Heart left ventricle (tissue), 16 donors: ENCODE data around the gene FGF14. TPM values are rescaled to one million over a fixed set of nuclear protein-coding genes. Genes with fewer than 3 reads are reported as not detected.

Experiments used
- ATAC-seq, 4 donors: fragments of 200-7000 bp; cut with Tn5 transposase; one replicate each; pipeline ENCODE4 v1.9.1; 2020 to 2022; ENCODE audit warnings: moderate library complexity in 4 of 4, mild to moderate bottlenecking in 3 of 4, moderate number of reproducible peaks in 1 of 4
- DNase-seq, 5 donors: peaks; one replicate each; pipeline ENCODE4 v3.0.0-alpha.2; 2020
- H3K27ac ChIP-seq, 12 donors: fragments of 200-600 bp; sonication (generic) in 4 of 12; one replicate each; pipeline versions ENCODE4 v1.5.0 to v1.8.0; 2016 to 2022; ENCODE audit warnings: mild to moderate bottlenecking in 2 of 12
- H3K27me3 ChIP-seq, 9 donors: fragments of 200-600 bp; sonication (generic) in 2 of 9; one replicate each; pipeline versions ENCODE4 v1.5.1 to v1.8.0; 2016 to 2022; ENCODE audit warnings: mild to moderate bottlenecking in 3 of 9
- H3K36me3 ChIP-seq, 9 donors: fragments of 200-600 bp; sonication (generic) in 2 of 9; one replicate each; pipeline versions ENCODE4 v1.5.0 to v1.8.0; 2018 to 2022; ENCODE audit warnings: mild to moderate bottlenecking in 2 of 9
- H3K4me1 ChIP-seq, 12 donors: fragments of 200-600 bp; sonication (generic) in 4 of 12; one replicate each; pipeline versions ENCODE4 v1.5.0 to v1.8.0; 2016 to 2022; ENCODE audit warnings: mild to moderate bottlenecking in 3 of 12
- H3K4me3 ChIP-seq, 12 donors: fragments of 200-600 bp; sonication (generic) in 4 of 12; one replicate each; pipeline versions ENCODE4 v1.5.0 to v1.8.0; 2017 to 2022; ENCODE audit warnings: mild to moderate bottlenecking in 9 of 12, moderate library complexity in 4 of 12
- H3K9me3 ChIP-seq, 12 donors: fragments of 200-600 bp; sonication (generic) in 4 of 12; one replicate each; pipeline versions ENCODE4 v1.5.0 to v1.8.0; 2016 to 2022; ENCODE audit warnings: mild to moderate bottlenecking in 1 of 12
- CTCF ChIP-seq, 12 donors: fragments of 200-600 bp; sonication (generic) in 4 of 12; IDR thresholded peaks; one replicate each; pipeline versions ENCODE4 v1.5.0 to v1.8.0; 2018 to 2022; ENCODE audit warnings: antibody characterized with exemption in 12 of 12, mild to moderate bottlenecking in 5 of 12
- POLR2A ChIP-seq, 2 donors: fragments of 450-650 bp; IDR thresholded peaks; one replicate each; pipeline ENCODE4 v1.6.1; 2017; ENCODE audit warnings: antibody characterized with exemption in 2 of 2, mild to moderate bottlenecking in 2 of 2, moderate library complexity in 2 of 2
- WGBS, 4 donors: extraction: QIAGEN DNeasy Blood & Tissue Kit in 2 of 4; methylation state at CpG; one replicate each; pipeline versions ENCODE4 v1.1.5 to v1.1.7; 2013 to 2018; 5-methylcytosine and 5-hydroxymethylcytosine counted together
- intact Hi-C, 10 donors: fragments of 100-400 bp; cut with DNase I; formaldehyde crosslinking; loops; one replicate each; pipeline versions ENCODE4 v1.11.1 to v1.14.2; 2022
- polyA plus RNA-seq, 2 donors: library from polyadenylated mRNA; stranded (reverse); fragments of 200-250 nt; gene quantifications; one replicate each; pipeline ENCODE4 v1.2.3, GENCODE V29; 2013
- total RNA-seq, 9 donors: library from RNA; depleted of rRNA in 2 of 9; stranded (reverse); fragments of >200 nt in 2 of 9; fragmentation: NEBNext Ultra II Directional in 3 of 9; extraction: Animal tissue kit (Norgen Biotek cat#: 25700) in 3 of 9; gene quantifications; one replicate each; pipeline versions ENCODE4 v1.1.0 to v1.2.4, GENCODE V29; 2016 to 2023
- donor health status: ischemic (EF 13 %, LVEDD 7.1; RV severe dilation, severe dysfunction).
- donor health status: healthy with polysubstance abuse.
- donor health status: DM: no; HTN: yes; CAD: no.
- donor health status: DM: no; HTN: no; CAD: no.
- donor health status: ischemic (EF 25% LVEDD 6.9; RV normal size, moderate dysfunction).
- donor health status: ischemic (EF 25% LVEDD 5.7; RV mildly dilated, moderate dysfunction).
- donor health status: healthy.
- donor health status: DM: yes; HTN: yes; CAD: no.
- donor health status: ischemic (EF 35%, LVEDD 5.7; RV mildly dilated, moderate dysfunction).
- donor health status: nonischemic (EF 11% LVEDD 7.7; RV severe dilation, severe dysfunction).
- donor health status: DM: yes; HTN: yes; CAD: no.
- donor health status: PGD.
- donor health status: ischemic (EF 29% LVEDD 5.4; RV normal size, mild dysfunction).
- donor health status: nonischemic (EF 23%, LVEDD 6.1; RV moderate dilation, normal function).

FGF14 gene
- total and polyA plus RNA-seq, 11 donors: 0.14 to 6.3 (median 3.9) TPM

GRCh38 chr13:102187313-102187712 lies 214.5 kb downstream of the FGF14 start:
- Histone ChIP-seq H3K27ac (no peak overlapping the region), H3K4me1 (peaks cover 0 to 8% (median 0%) of the 10 kb centered on the region in 12 donors), H3K36me3 (no peaks in the 10 kb centered on the region), H3K27me3 (no peaks in the 10 kb centered on the region), H3K4me3 (no peak overlapping the region), H3K9me3 (no peaks in the 10 kb centered on the region)
- DNase-seq (no peak), ATAC-seq (no peak)
- TF ChIP-seq POLR2A (IDR thresholded peaks at IDR 0.05) (no peak), CTCF (IDR thresholded peaks at IDR 0.05) (no peak)
- intact Hi-C loops: no loop called here
- 64 to 90% (median 75%) methylated on average over 4 of the region's 4 CpGs for WGBS, 4 donors

GRCh38 chr13:102185375-102185984 lies 216.4 kb downstream of the FGF14 start:
- no peak overlapping the region for H3K4me3 ChIP-seq
- H3K27me3 ChIP-seq: no peaks in the 10 kb centered on the region
- no peaks in the 10 kb centered on the region for H3K9me3 ChIP-seq
- ATAC-seq (no peak), DNase-seq (no peak)
- no peaks in the 10 kb centered on the region for H3K36me3 ChIP-seq
- 35 to 45% (median 41%) methylated on average over 5 of the region's 5 CpGs for WGBS, 4 donors
- intact Hi-C loops: no loop called here
- no peak for TF ChIP-seq CTCF (IDR thresholded peaks at IDR 0.05)
- no peak for TF ChIP-seq POLR2A (IDR thresholded peaks at IDR 0.05)
- H3K4me1 ChIP-seq: no peaks in the 10 kb centered on the region
- no peak overlapping the region for H3K27ac ChIP-seq

- Histone ChIP-seq H3K4me3 (no peak overlapping the region), H3K9me3 (no peaks in the 10 kb centered on the region), H3K4me1 (no peaks in the 10 kb centered on the region), H3K36me3 (no peaks in the 10 kb centered on the region), H3K27me3 (no peaks in the 10 kb centered on the region), H3K27ac (no peak overlapping the region)
- WGBS, 4 donors: 79 to 92% (median 82%) methylated on average over 4 of the region's 4 CpGs
- intact Hi-C loops: no loop called here
- no peak for DNase-seq
- TF ChIP-seq POLR2A (IDR thresholded peaks at IDR 0.05) (no peak), CTCF (IDR thresholded peaks at IDR 0.05) (no peak)
- no peak for ATAC-seq
These were observed 218.2 kb downstream of the FGF14 start for GRCh38 chr13:102183509-102184182.

- no peaks in the 10 kb centered on the region for H3K27me3 ChIP-seq
- no peaks in the 10 kb centered on the region for H3K4me1 ChIP-seq
- H3K36me3 ChIP-seq: no peaks in the 10 kb centered on the region
- intact Hi-C loops: no loop called here
- 88 to 93% (median 91%) methylated on average over 5 of the region's 5 CpGs for WGBS, 4 donors
- TF ChIP-seq CTCF (IDR thresholded peaks at IDR 0.05) (no peak), POLR2A (IDR thresholded peaks at IDR 0.05) (no peak)
- H3K4me3 ChIP-seq: no peak overlapping the region
- DNase-seq (no peak), ATAC-seq (no peak)
- H3K9me3 ChIP-seq: no peaks in the 10 kb centered on the region
- H3K27ac ChIP-seq: no peak overlapping the region
These were observed 219.7 kb downstream of the FGF14 start for GRCh38 chr13:102182170-102182569.
